AG10803 (cell line): Measurements from ENCODE around the gene PARD3.

Experiments used
- DNase-seq: peaks from one replicate; pipeline ENCODE4 v3.0.0; 2010; ENCODE audit warnings: low read depth
- H3K4me3 ChIP-seq: 2 replicates; pipeline ENCODE4 v1.5.1; 2011; ENCODE audit warnings: mild to moderate bottlenecking, low read length, control low read depth
- TF ChIP-seq, protein P1 (sequence below): conservative IDR thresholded peaks from 2 replicates; pipeline ENCODE4 v1.5.1; 2011; ENCODE audit warnings: mild to moderate bottlenecking, low read length, control low read depth, inconsistent platforms

PARD3 gene

DNA sequence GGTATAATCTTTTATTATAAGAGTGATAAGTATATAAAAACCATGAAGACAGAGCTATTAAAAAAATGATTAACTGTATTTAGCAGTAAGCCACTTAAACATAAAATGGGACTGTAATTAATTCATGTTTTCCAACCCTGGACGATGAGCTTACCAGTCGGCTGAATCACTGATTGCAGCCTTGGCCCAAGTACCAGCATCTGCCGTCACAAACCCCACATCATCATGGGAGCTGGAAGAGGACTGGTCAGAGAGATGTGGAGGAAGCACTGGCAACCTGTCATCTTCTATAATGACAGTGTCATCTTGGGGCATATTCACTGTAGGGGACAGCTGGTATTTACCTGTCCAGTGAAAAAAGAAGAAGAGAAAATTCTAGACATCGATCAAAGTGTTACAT lies 473.6 kb downstream of the PARD3 start:
- TF ChIP-seq, protein P1, sequence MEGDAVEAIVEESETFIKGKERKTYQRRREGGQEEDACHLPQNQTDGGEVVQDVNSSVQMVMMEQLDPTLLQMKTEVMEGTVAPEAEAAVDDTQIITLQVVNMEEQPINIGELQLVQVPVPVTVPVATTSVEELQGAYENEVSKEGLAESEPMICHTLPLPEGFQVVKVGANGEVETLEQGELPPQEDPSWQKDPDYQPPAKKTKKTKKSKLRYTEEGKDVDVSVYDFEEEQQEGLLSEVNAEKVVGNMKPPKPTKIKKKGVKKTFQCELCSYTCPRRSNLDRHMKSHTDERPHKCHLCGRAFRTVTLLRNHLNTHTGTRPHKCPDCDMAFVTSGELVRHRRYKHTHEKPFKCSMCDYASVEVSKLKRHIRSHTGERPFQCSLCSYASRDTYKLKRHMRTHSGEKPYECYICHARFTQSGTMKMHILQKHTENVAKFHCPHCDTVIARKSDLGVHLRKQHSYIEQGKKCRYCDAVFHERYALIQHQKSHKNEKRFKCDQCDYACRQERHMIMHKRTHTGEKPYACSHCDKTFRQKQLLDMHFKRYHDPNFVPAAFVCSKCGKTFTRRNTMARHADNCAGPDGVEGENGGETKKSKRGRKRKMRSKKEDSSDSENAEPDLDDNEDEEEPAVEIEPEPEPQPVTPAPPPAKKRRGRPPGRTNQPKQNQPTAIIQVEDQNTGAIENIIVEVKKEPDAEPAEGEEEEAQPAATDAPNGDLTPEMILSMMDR = no peak
- peak; percentile 33 for DNase-seq
- no peak overlapping the region for H3K4me3 ChIP-seq

GRCh38 chr10:34340934-34341333 lies 474.2 kb downstream of the PARD3 start:
- no peak overlapping the region for H3K4me3 ChIP-seq
- TF ChIP-seq, protein P1 = no peak
- no peak for DNase-seq

- no peak overlapping the region for H3K4me3 ChIP-seq
- TF ChIP-seq, protein P1 = no peak
- DNase-seq = no peak
Measured at GRCh38 chr10:34339816-34340553, 475.1 kb downstream of the PARD3 start.

DNA sequence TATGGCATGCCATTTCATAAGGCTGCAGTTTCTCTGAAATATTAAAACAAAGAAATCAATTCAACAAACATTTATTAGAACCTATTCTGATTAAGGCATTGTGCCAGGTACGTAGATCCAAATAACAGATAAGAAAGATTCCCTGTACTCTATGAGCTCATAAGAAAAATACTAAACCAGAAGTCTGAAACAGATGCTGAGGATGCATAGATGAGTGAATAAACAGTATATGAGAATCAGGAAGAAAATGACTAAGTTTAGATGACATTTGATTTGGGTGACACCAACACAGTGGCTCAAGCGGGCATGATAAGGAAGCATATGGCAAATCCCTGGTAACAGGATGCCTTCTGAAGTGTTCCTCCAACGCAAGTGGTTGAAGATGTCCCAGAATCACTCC lies 477.2 kb downstream of the PARD3 start:
- no peak for DNase-seq
- TF ChIP-seq, protein P1 = no peak

DNA sequence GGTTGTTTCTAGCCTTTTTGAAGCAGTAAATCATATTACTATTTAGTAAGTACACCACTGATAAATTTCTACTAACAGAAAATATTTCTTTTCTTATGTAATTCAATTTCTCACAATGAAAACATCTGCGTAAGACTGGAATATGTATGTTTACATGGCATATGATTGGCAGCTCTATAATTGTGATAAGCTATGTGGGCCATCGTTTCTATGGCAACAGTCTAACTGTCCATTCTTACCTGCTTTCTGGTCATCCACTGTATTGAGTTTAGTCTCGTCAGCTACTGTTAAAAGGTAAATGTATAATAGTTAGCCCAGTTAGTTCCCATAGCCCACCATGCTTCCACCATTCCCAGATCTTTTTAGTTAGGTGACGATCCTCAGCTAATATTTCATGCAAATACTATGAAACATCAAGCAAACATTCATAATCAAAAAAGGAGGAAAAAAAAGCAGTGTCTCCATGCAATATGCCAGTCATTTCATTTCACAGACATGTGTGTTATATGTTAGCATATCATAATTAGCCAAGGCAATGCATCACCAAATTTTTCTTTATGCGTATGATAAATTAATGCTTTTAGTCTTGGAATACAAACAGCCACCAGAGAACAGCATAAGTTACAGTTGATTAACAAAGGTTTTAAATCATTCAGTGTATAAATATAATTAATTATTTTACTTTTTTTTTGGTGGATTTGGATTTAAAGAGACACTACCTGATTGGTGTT lies 479.0 kb downstream of the PARD3 start:
- TF ChIP-seq, protein P1 = no peak
- no peak overlapping the region for H3K4me3 ChIP-seq
- DNase-seq = no peak

More for the DNA sequence above, 477.2 kb downstream of the PARD3 start:
- no peak overlapping the region for H3K4me3 ChIP-seq

DNA sequence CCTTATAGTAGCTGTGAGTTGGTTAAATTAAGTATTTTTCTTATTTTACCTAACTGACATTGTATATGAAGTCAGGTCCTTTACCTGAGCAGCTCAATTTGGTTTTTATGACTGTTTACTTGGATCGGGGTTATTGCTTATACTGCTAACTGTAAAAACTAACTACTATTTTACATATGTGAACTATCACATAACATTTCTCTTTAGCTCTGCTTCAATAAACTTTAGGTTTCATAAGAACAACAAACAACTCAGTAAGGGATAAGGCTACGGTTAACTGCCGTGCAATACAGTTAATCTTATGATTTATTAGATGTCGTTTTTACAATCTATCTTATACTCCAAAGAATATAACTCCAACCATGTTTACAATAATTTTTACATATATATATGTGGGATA lies 480.2 kb downstream of the PARD3 start:
- no peak for DNase-seq
- TF ChIP-seq, protein P1 = no peak
- no peak overlapping the region for H3K4me3 ChIP-seq

DNA sequence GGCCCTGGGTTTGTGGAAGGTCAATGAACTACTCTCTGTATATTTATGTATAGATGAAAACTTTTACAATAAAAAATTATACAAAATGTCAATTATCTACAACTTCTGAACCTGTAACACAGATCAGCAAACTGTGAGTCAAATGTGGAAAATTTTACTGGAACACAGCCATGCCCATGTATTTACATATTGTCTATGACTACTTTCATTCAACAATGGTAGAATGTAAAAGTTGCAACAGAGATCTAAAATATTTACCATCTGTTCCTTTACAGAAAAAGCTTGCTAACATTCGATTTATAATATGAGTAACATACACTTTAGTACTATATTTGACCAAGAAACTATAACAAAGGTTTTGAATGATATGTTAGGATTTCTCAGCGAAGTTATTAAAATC lies 481.6 kb downstream of the PARD3 start:
- TF ChIP-seq, protein P1 = no peak
- DNase-seq = peak; percentile 11
- H3K4me3 ChIP-seq = no peak overlapping the region
